Adrenal gland (tissue), 12 donors: ENCODE results near the gene TOLLIP. TPM values are rescaled to one million over a fixed set of nuclear protein-coding genes. Genes with fewer than 3 reads are reported as not detected.

ENCODE experiments used
- DNase-seq, 7 donors: peaks; one replicate each; pipeline ENCODE4 v3.0.0-alpha.2; 2019 to 2020
- H3K27ac ChIP-seq, 5 donors: fragments of 200-600 bp; sonication (generic) in 4 of 5; 1 replicate in 3 of 5; 2 replicates in 2 of 5; pipeline versions ENCODE4 v1.5.1 to v1.8.0; 2016 to 2020; ENCODE audit warnings: mild to moderate bottlenecking in 1 of 5
- H3K27me3 ChIP-seq: fragments of 200-600 bp; 2 replicates; pipeline ENCODE4 v1.8.0; 2021
- H3K36me3 ChIP-seq, 2 donors: fragments of 200-600 bp; replicated peaks in 1 of 2; 1 replicate in 1 of 2; 2 replicates in 1 of 2; pipeline versions ENCODE4 v1.5.1 to v1.8.0; 2018 to 2022
- H3K4me1 ChIP-seq, 2 donors: fragments of 200-600 bp; replicated peaks in 1 of 2; 1 replicate in 1 of 2; 2 replicates in 1 of 2; pipeline versions ENCODE4 v1.5.1 to v1.8.0; 2018 to 2021
- H3K4me3 ChIP-seq, 4 donors: fragments of 200-600 bp; sonication (generic) in 3 of 4; one replicate each; pipeline ENCODE4 v1.5.1; 2016 to 2018
- H3K9me3 ChIP-seq, 3 donors: fragments of 200-600 bp; sonication (generic) in 1 of 3; replicated peaks in 1 of 3; 1 replicate in 2 of 3; 2 replicates in 1 of 3; pipeline versions ENCODE4 v1.5.1 to v1.8.0; 2016 to 2021
- CTCF ChIP-seq, 6 experiments: fragments of 450-650 bp in 4 of 6; fragments of 200-600 bp in 2 of 6; sonication (generic) in 1 of 6; IDR thresholded peaks; 1 replicate in 5 of 6; 2 replicates in 1 of 6; pipeline versions ENCODE4 v1.5.1 to v1.8.0; 2016 to 2021; ENCODE audit warnings: antibody characterized with exemption in 6 of 6, mild to moderate bottlenecking in 2 of 6, moderate library complexity in 1 of 6
- POLR2A ChIP-seq, 2 donors: fragments of 450-650 bp; IDR thresholded peaks; one replicate each; pipeline ENCODE4 v1.6.1; 2017; ENCODE audit warnings: antibody characterized with exemption in 2 of 2, mild to moderate bottlenecking in 2 of 2, moderate library complexity in 1 of 2
- WGBS, 4 donors: extraction: QIAGEN DNeasy Blood & Tissue Kit in 2 of 4; methylation state at CpG; one replicate each; pipeline versions ENCODE4 v1.1.5 to v1.1.7; 2013 to 2017; 5-methylcytosine and 5-hydroxymethylcytosine counted together
- intact Hi-C, 2 donors: fragments of 100-400 bp; cut with DNase I; formaldehyde crosslinking; loops; one replicate each; pipeline versions ENCODE4 v1.14.1 to v1.15.0; 2022 to 2023
- polyA plus RNA-seq, 3 donors: library from polyadenylated mRNA; stranded (reverse); fragments of 200-250 nt in 2 of 3; fragments of 350-450 nt in 1 of 3; fragmentation: Illumina TruSeq in 1 of 3; extraction: RNeasy Lipid Tissue Mini Kit (QIAGEN cat#74804) in 1 of 3; gene quantifications; one replicate each; pipeline ENCODE4 v1.2.3, GENCODE V29; 2013 to 2014
- total RNA-seq, 9 donors: library from RNA; depleted of rRNA in 4 of 9; stranded (reverse); fragments of >200 nt in 4 of 9; fragments of 120-200 nt in 1 of 9; fragmentation: NEBNext Ultra II Directional in 1 of 9; extraction: Animal tissue kit (Norgen Biotek cat#: 25700) in 1 of 9; gene quantifications; one replicate each; pipeline versions ENCODE4 v1.1.0 to v1.2.4, GENCODE V29; 2013 to 2023
- donor health status: healthy with polysubstance abuse.
- donor health status: Bipolar disorder and iron deficiency.
- donor health status: DM: yes; HTN: yes; CAD: no.
- donor health status: DM: no; HTN: no; CAD: no.
- donor health status: DM: no; HTN: no; CAD: no.
- donor health status: DM: yes; HTN: yes; CAD: no.

TOLLIP gene
- total and polyA plus RNA-seq, 12 donors, result 18.9 to 84.1 (median 66.3) TPM

GRCh38 chr11:1278766-1279673, 30.4 kb downstream of the TOLLIP start:
- intact Hi-C loops, result no loop called here
- Histone ChIP-seq H3K27ac (no peak overlapping the region), H3K27me3 (no peaks in the 10 kb centered on the region), H3K36me3 (peaks cover 0 to 68% of the 10 kb centered on the region in 2 donors), H3K4me3 (no peak overlapping the region), H3K4me1 (no peaks in the 10 kb centered on the region), H3K9me3 (no peaks in the 10 kb centered on the region)
- no peak for DNase-seq
- TF ChIP-seq POLR2A (IDR thresholded peaks at IDR 0.05) (no peak), CTCF (IDR thresholded peaks at IDR 0.05) (no peak)
- 90 to 96% (median 95%) methylated on average over 22 to 40 of the region's 40 CpGs for WGBS, 4 donors

- WGBS, 4 donors, result 92 to 97% (median 93%) methylated on average over 8 to 27 of the region's 27 CpGs
- no peak for DNase-seq
- TF ChIP-seq POLR2A (IDR thresholded peaks at IDR 0.05) (no peak), CTCF (IDR thresholded peaks at IDR 0.05) (no peak)
- H3K4me1 ChIP-seq, result no peaks in the 10 kb centered on the region
- no peaks in the 10 kb centered on the region for H3K27me3 ChIP-seq
- H3K36me3 ChIP-seq, result peaks cover 0 to 58% of the 10 kb centered on the region in 2 donors
- no peaks in the 10 kb centered on the region for H3K9me3 ChIP-seq
- intact Hi-C loops, result no loop called here
- H3K27ac ChIP-seq, result no peak overlapping the region
- H3K4me3 ChIP-seq, result no peak overlapping the region
Measured at GRCh38 chr11:1277936-1278512, 31.4 kb downstream of the TOLLIP start.

- TF ChIP-seq CTCF (IDR thresholded peaks at IDR 0.05), result no peak
- TF ChIP-seq POLR2A (IDR thresholded peaks at IDR 0.05), result no peak
- WGBS, 4 donors, result 94 to 95% (median 94%) methylated on average over 26 to 37 of the region's 37 CpGs
- H3K27me3 ChIP-seq, result no peaks in the 10 kb centered on the region
- intact Hi-C loops, result no loop called here
- no peak for DNase-seq
- H3K36me3 ChIP-seq, result peaks cover 0 to 53% of the 10 kb centered on the region in 2 donors
- no peaks in the 10 kb centered on the region for H3K9me3 ChIP-seq
- H3K4me1 ChIP-seq, result no peaks in the 10 kb centered on the region
- H3K4me3 ChIP-seq, result no peak overlapping the region
- no peak overlapping the region for H3K27ac ChIP-seq
Measured at GRCh38 chr11:1276866-1277615, 32.4 kb downstream of the TOLLIP start.
